GM21529 (cell line): ENCODE data around the gene CLEC11A.

ENCODE experiments used
- ATAC-seq: cut with Tn5 transposase; IDR thresholded peaks from one replicate; pipeline ENCODE4 v1.9.1; 2021; ENCODE audit not compliant: unreplicated experiment

CLEC11A gene, protein sequence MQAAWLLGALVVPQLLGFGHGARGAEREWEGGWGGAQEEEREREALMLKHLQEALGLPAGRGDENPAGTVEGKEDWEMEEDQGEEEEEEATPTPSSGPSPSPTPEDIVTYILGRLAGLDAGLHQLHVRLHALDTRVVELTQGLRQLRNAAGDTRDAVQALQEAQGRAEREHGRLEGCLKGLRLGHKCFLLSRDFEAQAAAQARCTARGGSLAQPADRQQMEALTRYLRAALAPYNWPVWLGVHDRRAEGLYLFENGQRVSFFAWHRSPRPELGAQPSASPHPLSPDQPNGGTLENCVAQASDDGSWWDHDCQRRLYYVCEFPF

DNA sequence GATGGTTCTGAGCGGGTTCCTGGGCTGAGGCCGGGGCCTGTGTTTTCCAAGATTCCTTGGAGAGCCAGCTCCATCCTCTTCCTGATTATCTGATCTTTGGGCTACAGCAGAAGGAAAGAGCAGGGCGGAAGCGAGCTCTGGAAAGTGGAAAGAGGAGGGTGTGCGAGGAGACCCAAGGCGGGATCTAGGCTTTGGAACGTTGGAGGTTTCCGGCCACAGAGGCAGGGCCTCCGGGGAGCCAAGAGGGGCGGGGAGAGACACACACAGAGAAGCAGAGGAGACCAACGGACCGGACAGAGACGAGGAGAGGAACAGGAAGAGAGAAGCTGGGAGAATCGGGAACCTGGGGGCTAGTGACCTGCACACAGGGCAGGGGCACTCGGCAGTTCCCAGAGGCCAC, at the start of gene CLEC11A:
Gene CLEC11A (plus strand): TSS at position 296 of the 400 bp plus-strand sequence. CDS start 162 bp downstream, outside the sequence.
- ATAC-seq = no peak

DNA sequence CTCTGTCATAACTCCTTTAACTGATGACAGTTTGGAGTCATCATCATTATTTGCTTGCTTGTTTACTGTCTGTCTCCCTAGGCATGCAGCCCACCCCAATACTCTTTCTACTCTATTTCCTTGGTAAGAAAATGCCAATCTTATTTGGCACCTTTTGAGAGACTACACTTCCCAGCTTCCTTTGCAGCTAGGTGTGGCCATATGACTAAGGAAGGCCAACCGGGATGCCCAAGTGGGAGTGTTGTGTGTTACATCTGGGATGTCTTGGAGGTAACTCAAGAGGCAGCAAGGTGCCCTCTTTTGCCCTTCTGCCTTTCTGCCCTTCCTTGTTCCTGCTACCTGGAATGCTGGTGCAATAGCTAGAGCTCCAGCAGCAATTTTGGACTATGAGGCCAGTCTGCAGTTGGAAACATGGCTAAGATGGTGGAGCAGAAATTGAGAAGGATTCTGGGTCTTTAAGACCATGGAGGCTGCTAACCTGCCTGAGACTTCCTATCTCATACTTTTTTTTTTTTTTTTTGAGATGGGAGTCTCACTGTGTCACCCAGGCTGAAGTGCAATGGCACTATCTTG, 46.5 kb upstream of the CLEC11A start:
- no peak for ATAC-seq

DNA sequence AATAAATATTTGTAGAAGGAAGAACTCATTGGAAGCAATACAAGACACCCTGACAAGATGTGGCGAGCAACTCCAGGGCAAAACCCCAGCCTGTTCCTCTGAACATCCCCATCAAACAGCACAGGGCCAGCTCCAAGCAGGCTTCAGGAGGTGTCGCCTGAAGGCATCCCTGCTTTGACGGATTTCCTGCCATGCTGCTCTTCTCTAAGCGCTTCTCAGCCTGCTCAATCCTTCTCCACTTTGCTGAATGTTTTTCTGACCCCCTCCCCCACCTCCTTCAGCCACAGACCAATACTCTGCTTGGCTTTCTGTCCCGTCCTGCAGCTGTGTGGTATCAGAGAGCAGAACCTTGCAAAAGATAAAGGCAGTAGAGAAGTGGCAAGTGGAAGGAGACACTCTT, 45.5 kb upstream of the CLEC11A start:
- no peak for ATAC-seq

DNA sequence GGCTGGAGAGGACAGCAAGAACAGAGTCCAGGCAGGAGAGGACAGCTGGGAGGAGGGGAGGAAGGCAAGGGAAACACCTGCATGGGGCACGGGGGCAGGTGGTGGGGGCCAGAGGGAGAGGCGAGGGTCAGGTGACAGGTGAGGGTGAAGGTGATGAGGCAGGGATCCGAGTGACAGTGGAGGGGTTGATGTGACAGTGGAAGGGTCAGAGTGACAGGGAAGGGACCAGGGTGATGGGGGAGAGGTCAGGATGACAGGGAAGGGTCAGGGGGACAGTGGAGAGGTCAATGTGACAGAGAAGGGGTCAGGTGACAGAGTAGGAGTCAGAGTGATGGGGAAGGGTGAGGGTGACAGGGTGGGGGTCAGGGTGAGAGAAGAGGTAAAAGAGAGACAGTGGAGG, 44.8 kb upstream of the CLEC11A start:
- no peak for ATAC-seq

DNA sequence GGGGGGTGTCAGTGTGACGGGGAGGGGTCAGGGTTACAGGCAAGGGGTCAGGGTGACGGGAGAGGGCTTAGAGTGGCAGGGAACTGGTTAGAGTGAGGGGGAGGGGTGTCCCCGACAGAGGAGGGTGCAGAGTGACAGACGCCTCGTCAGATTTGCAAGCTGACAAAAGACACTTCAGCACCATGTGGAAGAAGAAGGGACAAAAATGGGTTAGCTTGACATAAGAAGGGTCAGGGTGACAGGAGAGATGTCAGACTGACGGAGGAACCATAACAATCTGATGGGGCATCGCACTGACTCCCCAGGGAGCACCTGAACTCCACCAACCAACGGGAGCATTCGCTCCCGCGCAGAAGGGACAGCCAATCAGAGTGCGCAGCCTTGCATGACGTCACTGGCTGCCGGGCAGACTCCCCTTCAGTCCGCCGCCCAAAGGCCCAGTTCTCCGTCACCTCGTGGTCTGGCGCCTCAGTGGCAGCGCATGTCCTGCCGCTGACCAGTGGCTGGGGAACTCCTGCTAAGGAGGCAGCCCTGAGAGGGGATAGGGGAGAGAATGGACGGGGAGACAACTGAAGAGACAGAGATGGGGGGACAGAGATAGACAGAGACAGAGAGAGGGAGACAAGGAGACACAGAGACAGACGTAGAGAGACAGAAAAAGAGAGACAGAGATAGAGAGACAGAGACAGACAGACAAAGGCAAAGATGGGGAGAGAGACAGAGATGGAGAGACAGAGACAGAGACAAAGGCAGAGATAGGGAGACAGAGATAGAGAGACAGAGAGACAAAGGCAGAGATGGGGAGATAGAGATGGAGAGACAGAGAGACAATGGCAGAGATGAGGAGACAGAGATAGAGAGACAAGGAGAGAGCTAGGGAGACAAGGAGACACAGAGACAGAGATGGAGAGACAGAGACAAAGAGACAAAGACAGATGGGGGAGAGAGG, 43.7 kb upstream of the CLEC11A start:
- ATAC-seq = peak; percentile 70

DNA sequence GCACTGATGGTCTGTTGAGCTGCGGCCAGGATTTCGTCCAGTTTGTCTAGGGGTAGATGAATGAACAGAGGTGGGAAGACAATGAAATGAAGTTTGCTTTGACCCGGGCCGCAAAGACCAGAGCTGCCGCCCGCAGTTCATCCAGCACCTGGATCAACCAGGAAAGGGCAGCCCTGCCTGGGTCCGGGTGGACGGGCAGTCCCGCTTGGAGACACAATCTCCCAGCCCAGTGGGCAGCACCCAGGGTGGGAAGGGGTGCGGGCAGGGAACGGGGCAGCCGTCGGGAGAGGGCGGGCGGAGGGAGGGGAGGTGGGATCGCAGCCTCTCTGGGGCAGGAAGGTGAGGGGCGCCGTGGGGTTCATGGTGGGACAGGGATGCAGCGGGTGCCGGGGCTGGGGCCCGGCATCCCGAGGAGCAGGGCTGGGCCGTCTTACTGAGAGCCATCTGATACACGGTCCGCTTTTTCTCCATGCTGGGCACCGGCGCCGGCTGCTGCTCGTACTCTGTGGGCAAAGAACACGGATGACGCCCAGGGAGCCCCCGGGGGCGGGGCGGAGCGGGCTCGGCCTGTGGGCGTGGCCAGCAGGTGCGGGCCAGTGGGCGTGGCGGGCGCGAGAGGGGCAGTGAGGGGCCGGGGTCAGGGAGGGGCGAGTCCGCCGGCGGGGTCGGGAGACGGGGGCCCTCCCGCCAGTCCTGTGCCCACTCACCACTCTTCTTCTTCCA, 36.7 kb upstream of the CLEC11A start:
- ATAC-seq = no peak

DNA sequence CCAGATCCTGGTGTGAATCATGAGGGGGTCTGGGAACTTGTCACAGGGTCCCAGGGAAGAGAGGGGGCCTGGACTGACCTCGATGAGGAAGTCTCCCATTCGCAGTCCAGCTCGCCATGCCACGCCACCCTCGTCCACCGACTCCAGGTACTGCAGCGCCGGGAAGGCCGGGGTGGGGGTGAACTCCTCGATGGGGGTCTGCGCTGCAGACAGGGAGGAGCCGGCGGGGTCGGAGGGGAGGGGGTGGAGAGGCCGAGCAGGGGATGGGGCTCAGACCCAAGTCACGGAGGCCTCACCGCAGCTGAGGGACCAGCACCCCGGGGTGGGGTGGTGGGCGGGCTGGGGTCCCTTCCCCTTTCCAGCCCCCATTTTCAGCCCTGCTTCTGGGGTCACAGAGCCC, 34.4 kb upstream of the CLEC11A start:
- ATAC-seq = no peak

DNA sequence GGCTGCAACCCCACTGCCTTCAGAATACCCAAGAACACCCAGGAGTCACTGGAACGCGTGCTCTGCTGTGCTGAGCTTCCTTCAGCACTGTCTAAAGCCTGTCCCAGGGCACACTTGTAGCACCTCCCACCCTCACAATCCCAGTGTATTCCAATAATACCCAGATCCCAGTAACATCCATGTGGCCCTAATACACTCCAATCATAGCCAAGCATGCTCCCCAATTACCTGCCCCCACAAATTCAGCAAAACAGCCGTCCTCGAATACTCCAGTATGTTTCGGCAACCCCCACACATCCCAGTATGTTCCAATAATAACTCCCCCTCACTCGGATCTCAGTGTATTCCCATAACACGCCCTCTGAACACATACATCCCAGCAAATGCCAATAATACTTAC, 32.7 kb upstream of the CLEC11A start:
- ATAC-seq = no peak

DNA sequence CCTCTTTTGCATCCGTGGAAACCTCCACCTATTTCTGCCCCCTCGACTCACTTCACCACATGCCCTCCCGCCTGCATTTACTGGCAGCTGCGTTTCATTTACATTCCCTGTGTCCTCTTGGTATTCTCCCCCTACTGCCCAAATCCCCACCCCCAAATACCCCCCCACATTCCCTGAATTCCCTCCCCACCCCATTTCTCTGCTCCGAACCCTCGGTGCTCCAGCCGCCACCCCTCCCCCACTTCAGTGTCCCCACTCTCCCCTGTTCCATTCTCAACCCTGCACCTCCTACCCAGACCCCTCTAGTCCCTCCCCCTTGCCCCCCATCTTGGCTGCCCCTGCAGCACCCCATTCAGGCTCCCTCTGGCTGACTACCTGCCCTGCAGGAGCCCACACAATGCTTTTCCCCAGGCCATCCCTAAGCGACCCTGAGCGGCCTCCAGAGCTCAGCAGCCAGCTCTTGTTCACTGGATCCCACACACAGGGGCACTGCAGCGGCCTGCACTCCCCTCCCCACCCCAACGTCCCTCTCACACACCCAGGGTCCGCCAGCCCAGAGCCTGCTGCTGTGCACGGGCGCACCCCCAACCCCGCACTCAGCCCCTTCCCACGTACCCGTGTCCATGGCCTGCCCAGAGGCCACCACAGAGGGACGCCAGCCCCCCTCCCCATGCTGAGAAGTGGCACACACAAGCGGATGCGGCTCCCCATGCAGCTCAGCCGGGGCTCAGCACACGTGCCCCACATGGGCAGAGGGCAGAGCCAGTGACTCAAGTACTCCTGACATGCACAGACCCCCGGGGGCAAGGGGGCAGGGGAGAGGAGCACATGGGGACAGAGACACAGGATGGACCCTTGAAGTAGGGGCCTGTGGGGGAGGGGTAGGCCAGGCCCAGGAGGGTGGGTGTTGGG, 29.8 kb upstream of the CLEC11A start:
- no peak for ATAC-seq

DNA sequence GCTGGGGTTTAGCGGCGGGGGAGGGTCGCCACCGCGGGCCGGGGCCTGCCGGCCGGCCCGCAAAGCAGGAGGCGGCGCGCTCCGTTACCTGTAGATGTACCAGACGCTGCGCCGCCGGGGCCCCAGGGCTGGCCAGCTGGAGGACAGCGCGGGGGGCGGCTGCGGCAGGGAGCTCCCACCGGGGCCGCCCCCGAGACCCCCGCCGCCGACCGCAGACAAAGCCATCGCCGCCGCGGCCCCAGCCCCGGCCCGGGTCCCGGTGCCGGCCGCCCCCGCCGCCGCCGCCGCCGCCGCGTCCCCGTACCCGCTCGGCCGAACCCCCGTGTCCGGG, 28.4 kb upstream of the CLEC11A start:
- no peak for ATAC-seq

DNA sequence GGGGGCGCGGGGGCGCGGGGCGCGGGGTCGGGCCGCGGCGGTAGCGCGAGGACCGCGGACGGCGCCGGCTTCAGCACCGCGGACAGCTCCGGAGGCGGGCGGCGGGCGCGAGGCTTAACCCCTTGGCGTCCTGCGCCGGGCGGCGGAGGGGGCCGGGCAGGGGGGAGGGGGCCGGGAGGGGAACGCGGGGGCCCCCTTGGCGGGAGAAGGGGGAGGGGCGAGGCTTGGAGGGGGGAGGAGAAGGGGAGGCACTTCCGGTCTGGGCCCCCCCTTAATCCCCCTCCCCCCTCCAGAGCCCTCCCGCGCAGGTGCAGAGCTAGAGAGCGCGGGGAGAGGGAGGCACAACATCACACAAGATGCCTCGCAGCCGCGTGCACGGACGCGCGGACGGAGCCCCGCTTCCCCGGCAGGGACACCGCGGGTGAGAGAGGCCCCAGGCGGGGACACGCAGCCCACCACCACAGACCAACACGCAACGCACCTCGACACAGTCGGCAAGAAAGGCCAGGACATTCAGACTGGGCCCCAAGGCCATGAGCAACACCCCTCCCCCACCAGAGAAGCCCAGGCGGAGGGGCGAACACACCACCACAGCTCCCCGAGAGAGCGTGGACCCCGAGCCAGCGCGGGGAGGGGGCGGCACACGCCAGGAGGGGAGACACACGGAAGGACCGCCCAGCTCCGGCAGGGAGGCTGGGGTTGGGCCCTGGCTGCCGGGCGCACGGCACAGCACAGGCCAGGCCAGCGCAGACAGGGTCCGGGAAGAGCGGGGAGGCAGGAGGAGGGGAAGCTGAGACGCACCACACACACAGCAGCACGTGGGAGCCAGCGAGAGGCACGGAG, 27.7 kb upstream of the CLEC11A start:
- ATAC-seq = no peak

DNA sequence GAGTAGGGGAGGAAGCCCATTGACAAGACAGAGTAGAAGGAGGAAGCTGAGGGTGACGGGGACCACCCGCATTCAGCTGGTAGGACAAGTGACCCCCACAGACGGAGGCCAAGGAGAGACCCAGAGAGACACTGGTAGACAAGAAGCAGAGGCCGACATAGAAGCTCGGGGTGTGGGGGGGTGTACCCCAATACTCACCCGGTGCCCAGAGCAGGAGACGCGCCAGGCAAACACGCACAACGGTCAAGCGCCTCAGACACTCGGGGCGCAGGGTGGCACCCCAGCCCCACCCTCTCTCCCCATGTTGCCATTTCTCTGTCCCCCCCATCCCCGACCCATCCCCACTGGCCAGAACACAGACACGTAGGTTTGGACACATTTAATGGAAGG, 27.1 kb upstream of the CLEC11A start:
- ATAC-seq = no peak

DNA sequence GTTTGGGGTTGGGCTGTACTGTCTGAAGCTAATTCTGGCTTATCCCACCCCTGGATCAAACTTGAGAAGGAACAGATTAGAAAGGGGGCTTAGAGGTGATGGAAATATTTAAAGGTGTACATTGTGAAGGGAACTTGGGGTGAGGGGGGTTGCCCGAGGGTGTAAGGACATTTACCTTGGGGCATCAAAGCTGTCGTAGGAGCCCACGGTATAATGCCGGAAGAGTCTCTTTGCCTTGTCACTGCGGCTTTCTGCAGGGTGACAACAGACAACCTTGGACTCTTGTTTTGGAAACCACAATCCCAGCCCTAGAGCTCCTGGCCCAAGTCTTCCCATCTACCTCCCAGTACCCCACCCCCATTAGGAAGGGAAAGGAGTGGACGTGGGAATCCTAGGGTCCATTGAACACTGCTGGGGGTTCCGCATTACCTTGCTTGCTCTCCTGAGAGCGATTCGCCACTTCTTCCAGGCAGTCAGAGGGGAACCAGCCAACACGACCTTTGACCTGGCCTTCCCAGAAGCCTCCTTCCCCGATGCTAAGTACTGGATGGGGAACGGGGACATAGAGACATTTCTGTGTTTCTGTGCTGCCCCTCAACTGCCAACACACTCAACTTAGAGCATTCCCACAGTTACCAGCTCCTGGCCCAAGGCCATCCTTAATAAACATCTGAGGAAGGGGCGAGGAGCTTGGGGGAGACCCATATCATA, 25.6 kb upstream of the CLEC11A start:
- ATAC-seq = no peak

DNA sequence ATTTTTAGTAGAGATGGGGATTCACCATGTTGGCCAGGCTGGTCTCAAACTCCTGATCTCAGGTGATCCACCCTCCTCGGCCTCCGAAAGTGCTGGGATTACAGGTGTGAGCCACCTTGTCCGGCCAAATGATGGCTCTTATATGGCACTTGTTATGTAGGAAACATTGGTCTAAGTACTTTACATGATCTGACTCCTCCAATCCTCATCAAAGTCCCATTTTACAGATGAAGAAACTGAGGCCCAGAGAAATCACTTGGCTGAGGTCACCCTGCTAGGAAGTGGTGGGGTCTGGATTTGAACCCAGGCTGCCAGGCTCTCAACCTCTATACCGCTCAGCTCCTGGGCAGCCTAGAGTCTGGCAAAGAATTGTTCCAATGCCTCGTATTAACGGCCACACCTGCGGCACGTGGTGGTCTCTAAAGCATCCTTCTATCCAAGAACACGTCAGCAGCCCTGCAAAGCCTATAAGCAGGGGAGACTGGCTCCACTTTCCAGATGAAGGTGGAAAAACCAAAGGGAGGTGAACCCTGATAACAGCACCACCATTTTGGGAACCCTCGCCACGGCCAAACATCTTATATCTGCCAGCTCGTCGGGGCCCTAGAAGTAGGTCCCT, 21.7 kb upstream of the CLEC11A start:
- no peak for ATAC-seq

DNA sequence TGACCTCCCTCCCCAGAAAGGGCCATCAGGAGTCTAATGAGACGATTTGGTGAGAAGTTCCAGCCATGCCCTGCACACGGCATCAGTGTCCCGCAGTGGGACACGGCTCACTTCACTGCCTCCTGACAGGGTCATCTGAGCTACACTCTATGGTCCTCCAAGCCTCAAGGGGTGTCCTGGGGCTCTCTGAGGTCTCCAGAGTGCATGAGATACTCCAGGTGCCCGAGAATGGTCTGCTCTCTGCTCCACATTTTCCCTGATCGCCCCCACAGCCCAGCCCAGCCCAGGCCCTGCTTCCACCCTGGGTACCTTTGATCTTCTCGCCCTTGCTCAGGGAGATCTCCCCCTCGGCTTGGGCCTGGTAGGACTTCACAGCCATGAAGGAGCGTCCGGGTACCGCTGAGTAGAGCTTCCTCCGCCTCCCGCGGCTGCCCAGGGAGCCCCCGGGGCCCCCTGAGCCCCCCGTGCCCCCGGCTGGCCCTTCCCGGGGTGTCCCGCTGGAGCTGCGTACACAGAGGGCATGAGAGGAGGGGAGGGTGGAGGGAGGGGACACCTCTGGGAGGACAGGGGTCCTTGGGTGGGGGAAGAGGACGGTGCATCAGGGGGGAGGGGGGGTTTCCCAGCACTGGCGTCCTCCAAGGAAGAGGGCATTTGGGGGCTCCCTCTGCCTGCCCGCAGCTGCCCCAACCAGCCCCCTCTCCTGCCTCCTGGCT, 20.9 kb upstream of the CLEC11A start:
- no peak for ATAC-seq

DNA sequence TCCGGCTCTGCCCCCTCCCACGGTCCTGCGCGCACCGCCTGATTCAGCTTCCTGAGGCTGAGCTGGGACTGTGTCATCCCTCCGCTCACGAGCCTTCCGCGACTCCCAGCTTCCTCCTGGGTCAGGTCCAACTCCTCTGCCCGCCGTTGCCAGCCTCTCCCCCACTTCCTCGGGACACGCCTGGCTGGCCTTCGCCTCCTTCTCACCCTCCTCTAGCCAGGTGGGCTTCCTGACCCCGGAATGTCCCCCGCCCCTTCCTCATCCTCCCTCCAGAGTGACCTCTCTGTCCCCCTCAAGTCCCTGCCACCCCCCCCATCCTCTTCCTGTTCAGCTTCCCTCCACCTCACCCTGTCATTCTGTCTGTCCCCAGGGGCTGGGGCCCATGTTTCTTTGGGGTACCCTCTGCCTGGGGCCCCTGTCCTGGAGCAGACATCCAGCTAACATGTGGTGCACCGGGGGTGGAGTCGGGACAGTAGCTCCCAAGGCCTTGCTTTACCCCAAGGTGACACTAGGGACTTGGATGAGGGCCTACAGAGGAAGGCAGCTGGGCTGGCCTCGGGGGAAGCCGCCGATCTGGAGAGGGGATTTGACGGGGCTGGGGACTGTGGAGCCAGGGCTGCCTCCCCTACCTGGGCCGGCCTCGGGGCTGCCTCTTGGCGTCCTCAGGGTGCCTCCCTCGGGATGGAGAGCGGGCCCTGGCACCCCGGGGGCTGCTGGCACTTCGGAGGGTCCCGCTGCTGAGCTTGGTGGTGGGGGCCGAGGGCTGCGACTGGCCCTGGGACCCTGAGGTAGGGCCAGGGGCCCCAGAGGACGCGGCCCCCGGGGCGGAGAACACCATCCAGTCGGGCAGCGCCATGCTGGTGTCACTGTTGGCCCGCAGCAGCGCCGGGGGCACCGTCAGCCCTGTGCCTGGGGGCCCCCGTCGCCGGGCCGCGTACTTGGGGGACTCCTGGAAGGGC, 20.0 kb upstream of the CLEC11A start:
- ATAC-seq = no peak
